Activated effector memory CD4-positive, alpha-beta T cell treated with anti-CD3 and anti-CD28 coated beads, Interleukin-2, amount 50 U/mL, for 16 hours (primary cell): ENCODE measurements around the gene APLNR.
A peak's percentile ranks its signal among the peaks of the same experiment; 100 is the strongest.

Experiments
- DNase-seq: peaks from one replicate; pipeline ENCODE4 v3.0.0-alpha.2; 2020

The APLNR gene

DNA sequence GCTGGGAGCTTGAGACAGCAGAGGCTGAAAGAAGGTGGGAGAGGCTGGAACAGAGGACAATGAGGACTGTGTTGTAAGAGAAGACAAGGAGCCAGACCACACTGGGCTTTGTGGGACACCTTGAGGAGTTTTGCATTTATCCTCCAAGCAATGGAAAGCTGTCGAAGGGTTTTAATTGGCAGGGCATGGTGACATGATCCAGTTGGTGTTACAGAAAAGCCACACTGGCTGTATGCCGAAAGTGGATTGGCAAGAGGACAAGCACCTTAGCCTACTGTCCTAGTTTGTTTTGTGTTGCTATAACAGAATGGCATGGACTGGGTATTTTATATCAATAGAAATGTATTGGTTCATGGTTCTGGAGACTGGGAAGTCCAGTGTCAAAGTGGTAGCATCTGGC is 14.0 kb upstream of the APLNR start:
- DNase-seq = no peak

DNA sequence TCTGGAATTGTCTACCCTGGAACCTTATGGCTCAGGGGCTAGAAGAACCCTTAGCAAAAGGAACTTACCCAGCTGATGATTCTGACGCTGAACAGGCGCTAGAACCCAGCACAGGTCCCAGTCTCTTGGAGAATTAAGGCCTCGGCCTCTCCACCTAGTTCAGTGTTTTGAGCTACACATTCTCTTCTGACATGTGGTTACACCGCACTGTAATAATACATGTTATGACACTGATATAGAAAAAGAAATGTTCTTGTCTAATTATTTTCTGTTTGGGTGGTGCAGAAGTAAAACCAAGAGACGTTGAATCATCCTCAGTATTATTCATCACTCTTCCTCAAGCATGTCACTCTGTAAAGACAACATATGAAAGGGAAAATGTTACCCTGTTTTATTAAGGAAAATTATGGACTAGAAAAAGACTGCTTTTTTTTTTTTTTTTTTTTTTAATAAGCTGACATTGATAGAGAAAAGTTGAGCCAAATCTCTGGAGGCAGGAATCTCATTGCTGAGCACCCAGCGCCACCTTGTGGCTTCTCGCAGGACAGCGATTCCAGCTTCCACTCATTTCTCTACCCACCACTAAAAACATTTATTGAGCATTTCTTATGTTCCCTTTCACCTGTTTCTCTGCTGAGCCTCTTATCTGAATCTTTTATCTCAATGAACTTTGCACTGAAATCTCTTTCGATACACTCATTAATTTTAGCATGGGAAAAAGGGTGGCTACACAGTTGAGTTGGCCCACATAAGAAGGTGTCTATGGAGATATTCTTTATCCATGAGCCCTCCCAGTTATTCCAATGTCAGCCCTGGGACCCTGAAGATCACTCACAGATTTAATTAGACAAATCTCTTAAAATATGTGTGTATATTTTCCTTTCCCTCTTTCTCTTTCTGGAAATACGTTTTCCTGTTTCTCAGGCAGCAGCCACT is 12.6 kb upstream of the APLNR start:
- DNase-seq = peak; percentile 74

DNA sequence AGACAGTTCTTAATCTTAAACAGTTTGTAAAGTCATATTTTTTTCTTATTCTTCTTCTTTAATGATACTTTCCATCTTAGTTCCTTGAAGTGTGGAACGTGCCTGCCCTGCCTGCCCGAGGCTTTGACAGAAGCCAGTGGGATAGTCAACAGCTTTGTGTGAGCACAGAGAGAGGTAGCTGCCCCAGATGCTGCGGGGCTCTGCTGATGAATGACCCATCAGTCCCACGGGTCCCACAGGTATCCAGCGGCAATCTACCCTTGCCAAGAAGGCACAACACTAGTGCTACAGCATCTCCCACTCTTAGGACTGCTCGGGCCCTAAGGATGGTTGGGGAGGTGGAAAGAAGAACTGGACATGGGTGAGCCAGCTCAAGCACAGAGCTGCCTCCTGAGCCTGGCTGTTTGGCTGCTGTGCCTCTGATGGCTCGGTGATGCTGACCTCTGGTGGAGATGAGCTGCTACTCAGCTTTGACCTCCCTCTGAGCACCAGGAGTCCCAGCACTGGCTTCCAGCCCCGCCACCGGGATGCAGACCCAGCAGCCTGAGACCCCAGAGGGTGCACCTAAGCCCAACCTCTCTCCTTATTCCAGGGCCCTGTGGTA is 11.8 kb upstream of the APLNR start:
- no peak for DNase-seq

DNA sequence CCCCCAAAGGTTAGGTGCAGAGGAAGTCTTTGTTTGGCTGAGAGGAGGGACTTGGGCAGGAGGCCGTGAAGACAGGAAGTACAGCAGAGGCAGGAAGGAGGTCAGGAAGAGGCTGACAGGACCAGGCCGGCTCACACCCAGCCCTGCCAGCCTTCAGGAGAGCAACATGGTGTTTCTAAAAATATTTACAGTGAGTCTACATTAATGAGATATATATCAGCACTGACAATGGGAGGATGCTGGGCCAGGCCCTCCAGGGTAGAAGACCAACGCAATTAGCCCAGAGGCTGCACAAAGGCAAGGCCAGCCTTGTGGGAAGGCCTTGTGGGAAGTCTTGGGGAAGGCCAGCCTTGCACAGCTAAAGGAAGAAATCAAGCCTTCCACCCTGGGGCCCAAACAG is 7.9 kb upstream of the APLNR start:
- no peak for DNase-seq

DNA sequence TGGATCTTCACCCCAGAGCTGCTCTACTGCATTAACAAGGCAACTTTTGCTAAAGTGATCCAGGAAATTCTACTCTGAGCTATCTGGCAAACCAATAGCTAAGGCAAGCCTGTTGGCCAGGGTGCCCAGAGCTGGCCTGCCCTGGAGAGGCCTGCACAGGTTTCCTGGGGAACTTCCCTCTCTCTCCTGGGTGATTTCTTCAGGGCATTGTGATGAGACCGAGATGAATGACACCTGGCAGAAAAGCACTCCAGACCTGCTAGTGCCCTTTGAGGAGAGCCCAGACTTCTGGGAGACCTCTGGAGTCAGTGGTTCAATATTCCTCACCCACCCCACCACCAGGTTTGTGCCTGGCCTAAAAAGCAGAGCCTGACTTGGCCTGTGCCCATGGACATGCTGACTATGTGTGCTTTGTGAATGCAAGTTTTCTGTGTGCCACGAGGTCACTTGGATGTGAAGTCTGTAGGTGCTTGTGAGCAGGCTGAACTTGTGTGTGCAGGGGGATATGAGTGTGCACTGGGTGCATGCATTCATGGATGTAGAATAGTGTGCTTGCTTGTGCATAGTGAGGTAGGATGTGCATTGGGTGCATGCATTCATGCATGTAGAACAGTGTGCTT is 4.4 kb upstream of the APLNR start:
- no peak for DNase-seq

DNA sequence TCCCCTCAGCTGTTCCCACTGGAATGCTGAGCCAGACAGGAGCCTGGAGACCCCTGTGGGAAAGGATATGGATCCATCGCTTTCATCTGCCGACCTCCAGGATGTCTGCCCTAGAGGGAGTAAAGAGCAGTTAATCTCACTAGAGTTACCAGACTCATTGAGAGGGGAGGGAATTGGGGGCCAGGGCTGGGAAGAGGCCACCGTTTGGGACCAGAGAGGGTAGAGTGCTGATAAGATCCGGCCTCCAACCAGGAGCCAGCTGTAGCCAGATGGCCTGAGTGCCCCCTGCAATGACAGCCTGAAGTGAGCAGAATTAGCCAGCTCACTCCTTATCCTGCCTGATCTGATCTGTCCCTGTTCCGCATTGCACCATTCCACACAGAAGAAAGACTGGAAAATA is 3.7 kb upstream of the APLNR start:
- DNase-seq = no peak

DNA sequence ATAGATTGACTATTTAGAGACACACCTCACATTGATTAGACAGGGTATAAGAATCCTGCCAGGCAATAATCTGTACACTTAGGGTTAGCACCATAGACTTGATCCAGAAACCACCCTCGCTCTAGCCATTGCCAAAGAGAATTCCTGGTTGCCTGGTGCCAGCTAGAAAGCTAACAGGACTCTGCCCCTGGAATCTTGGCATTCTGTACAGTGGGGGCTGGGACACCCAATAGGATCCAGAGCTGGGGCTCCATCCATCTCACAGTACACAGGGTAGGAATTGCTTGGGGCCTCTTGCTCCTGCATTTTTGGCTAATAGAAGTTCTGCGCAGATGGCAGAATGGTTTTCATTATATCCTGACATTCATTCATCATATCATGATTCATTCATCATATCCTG is 3.0 kb upstream of the APLNR start:
- no peak for DNase-seq

DNA sequence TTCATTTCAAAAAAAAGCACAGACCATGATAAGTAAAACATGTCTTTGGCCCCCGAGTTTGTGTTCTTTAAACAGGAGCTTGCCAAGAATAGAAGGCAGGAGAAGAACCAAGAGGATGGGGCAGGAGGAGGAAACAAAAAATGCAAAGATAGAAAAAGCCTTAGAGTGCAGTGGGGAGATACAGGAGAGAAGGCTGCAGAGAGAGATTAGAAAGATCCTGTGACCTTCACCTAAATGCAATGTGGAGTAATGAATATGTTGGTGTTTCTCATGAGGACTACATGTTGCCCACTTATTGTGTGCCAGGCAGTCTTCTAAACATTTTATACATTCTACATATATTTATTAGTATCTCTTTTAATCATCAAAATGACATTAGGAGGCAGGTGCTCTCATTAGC is 2.3 kb upstream of the APLNR start:
- DNase-seq = no peak

DNA sequence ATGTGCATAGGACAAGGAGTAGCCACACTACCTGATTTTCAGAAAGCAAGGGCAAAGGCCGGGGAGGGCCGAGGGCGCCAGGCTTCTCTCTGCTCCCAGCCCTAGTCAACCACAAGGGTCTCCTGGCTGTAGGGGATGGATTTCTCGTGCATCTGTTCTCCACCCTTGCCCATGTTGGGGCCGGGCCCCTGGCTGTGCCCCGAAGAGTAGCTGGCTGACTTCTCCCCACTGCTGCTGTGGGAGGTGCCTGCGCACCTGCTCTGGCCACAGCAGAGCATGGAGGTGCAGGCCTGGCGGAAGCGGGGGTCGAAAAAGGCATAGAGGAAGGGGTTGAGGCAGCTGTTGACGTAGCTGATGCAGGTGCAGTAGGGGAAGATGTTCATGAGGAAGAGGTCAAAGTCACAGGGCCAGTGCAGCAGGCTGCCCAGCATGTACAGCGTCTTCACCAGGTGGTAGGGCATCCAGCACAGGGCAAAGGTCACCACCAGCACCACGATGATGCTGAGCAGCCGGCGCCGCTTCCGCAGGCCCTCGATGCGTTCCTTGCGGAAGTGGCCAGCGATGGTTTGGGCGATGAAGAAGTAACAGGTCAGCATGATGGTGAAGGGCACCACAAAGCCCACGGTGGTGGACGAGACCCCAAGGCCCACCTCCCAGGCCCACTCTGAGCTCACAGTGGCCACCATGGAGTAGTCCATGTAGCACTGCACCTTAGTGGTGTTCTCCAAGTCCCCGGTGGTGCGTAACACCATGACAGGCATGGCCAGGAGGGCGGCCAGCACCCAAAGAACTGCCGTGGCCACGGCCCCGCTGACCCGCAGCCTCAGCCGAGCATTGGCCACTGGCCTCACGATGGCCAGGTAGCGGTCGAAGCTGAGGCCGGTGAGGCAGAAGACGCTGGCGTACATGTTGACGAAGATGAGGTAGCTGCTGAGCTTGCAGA is 1.0 kb downstream of the APLNR start:
- DNase-seq = no peak

DNA sequence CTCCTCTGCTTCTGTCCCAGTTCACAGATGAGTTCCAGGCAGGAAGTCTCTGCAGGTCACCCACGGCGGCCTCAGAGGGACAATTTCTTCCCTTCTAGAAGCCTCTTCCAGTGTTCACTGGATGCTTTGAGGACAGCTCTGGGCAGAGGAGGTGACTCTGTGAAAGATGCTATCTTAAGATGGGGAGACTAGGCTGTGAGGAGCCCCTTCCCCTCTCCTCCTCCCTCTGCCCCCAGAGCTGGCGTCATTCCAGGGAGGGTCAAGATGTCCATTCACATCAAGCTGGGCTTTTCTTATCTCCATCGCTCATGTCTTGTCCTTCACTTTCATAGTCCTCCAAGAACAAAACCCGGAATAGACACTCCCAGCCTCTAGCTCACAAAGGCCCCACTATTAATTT is 3.3 kb downstream of the APLNR start:
- no peak for DNase-seq

DNA sequence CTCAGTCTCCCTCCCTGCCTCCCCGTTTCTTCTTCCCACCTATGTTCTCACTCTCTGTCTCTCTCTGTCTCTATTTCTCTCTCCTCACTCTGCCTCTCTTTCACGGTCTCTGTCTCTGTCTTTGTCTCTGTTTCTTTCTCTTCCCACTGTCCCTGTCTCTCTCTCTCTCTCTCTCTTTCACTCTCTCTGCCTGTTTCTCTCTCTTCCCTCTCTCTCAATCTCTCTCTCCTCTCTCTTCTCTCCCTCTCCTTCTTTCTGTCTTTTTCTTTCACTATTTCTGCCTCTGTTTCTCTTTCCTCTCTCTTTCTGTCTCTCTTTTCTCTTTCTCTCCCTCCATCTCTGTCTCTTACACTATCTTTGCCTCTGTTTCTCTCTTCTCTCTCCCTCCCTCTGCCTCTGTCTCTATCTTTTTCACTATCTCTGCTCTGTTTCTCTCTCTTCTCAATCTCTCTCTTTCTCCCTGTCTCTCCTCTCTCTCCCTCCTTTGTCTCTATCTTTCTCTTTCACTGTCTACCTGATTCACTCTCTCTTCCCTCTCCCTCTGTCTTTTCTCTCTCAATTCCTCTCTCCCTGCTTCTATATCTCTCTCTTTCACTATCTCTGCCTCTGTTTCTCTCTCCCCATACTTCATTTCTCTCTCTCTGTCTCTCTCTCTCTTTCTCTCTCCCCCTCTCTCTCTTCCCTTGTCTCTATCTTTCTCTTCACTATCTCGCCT is 5.4 kb downstream of the APLNR start:
- no peak for DNase-seq

DNA sequence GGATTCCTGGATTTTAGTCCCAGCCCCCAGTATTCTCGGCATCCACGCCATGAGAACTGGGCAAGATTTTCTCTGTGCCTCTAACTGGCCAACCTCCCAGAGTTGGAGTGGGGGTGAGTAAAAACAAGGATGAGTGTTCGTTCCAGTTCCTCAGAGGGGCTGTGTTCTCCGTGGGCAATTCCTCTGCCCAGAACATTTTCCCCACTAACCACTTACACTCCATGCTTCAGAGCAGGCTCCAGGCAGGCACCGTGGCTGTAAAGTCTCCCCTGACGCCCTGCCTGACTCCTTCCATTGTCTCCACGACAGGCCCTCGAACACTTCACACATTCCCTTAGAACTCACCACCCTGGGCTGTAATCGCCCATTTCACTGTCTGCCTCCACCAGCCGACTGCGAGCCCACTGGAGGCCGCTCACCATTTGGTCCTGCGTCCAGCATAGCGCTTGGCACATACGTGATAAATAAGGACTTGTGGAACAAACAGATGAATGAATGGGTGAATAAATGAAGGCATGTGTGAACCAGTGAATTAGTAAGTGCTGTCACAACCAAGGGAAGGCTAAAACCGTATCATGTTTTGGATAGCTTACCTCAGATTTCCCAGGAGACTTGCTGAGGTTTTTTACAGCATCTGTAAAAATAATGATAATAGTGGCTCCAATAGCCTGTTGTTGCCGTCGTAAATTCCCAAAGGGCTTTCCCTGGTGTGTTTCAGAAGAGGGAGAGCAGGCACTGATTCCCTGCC is 6.1 kb downstream of the APLNR start:
- no peak for DNase-seq

DNA sequence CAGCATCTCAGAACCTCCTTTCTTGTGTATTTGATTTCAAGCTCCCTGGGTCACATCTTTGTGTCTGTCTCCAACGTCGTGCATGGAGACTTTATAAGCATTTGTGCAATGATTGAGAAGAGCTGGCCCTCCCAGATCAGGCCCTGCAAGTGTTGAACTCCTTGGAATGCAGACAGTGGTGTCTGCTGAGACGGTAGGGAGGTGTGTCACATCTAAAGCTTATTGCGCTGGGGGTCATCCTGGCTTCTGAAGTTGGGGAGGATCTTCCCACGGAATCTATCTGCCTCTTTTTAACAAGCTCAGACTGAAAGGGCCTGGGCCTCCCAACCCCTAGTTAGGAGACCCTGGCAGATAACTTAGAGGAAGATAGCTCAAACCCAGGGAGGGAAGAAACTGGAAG is 6.7 kb downstream of the APLNR start:
- no peak for DNase-seq

DNA sequence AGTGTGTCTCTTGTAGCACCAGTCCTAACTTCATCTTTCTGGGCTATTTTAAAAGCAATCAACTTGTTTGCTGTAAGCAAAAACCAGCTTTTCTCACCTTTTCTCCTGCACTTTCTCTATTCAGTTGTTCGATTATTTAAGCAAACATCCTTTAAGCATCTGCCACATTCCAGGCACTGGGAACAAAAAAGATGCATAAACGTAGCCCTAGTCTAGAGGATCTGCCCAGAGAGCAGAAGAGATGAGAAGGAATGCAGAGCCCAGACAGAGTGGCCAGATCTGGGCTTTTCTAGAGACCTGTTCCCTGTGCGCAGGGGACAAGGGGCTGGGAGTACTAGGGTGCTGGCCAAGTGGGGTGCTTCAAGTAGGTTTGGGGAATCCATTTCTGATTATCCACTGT is 8.4 kb downstream of the APLNR start:
- DNase-seq = no peak

DNA sequence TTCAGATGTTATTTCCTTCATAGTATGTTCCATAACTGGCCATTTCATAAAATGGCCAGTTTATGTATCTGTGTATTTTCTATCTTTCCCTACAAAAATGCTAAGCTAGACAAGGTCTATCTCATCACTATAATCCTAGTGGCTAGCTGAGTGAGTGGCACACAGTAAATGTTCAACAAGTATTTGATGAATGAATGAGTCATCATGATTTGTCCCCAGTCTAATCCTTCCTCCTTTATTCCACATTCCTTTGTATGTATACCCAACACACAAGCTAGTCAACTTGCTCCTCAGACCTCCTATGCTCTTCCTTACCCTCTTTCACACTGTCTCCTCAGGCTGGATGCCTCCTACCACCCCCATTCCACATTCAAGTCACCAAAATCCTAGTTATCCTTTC is 12.5 kb downstream of the APLNR start:
- DNase-seq = no peak

DNA sequence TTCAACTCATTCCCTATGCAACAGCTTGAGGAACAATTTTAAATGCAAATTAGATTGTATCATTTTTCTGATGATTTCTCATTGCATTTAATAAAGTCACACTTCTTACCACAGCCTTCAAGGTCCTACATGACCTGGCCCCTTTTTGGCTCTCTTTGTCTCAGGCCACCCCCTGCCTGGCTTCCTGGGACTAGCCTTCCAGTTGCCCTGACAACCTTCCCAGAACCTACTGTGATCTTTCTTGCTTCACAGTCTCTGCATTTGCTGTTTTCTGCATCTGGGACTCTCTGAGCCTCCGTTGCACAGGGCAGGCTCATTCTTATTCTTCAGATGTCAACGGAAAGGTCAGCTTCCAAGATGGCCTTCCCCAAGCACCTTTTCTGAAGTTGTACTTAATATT is 12.9 kb downstream of the APLNR start:
- no peak for DNase-seq

DNA sequence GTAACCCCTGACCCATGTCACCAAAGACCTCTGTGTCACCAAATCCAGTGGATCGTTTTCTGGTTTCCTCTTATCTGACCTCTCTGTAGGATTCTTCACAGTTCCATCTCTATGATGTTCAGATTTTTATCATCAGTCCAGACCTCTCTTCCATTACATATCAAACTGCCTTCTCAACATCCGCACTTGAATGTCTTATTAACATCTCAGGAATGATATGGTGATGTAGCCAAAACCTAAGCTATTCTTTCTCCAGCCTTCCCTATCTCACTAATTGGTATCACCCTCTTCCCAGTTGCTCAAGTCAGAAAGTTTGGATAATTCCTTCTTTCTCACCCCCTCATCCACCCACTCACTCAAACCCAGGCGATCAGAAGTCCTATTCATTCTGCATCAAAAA is 13.4 kb downstream of the APLNR start:
- DNase-seq = no peak

DNA sequence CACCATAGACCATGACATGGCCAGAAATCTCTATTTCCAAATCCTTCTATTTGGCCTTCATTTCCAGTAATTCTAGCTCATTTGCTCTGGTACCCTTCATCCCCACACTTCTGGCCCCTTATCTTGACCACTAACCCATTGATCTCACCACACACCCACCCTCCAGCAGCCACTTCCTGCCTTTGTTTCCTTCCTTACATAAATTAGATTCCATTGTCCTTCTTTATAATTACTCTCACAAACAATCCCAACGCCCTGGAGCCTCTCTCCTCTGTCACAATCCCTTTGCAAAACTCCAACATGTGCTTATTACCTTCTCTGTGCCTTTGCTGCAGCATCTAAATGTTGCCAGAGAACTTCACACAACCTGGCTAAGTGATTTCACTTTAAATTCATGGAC is 14.8 kb downstream of the APLNR start:
- no peak for DNase-seq

DNA sequence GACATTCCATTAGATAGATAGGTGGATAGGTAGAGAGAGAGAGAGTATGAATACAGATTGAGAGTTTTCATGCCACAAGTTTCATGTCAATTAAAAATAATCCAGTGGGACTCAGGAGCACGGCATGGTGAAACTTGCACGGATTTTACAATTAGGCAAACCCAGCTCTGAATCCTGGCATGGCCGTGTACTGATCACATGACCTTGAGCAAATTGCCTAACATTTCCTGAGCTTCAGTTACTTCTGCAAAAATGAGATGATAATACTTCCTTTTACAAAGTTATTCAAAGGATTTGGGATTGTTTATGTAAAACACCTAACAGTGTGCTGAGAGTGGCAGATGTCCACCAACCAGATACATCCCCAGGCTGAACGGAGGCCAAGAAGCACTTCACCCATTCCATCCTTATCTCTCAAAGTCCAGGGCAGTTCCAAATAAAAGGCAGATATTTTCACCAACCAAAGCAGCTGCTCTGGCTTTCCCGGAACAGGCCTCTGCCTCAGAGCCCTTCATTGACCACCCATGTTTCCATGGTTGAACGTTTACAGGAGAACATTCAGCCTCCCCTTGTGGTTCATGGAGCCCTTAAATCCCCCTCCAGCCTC is 17.9 kb downstream of the APLNR start:
- DNase-seq = no peak

DNA sequence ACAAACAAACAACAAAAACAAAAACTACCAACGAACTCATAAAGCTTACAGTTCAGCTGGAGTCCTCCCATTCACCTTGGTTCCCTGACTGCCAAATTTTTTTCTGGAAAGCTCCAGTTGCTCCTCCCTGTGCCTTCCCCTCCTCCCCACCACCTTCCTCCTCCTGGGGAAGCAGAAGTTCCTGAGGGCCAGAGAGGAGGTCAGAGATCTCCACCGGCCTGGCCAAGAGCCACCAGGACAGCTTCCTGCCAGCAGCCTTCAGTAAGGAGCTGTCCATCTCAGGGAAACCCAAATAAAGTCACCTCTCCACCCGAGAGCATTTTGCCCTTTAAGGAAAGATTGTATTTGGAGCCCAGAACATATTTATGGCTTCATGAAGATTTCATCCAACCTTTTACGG is 20.0 kb downstream of the APLNR start:
- DNase-seq = no peak

DNA sequence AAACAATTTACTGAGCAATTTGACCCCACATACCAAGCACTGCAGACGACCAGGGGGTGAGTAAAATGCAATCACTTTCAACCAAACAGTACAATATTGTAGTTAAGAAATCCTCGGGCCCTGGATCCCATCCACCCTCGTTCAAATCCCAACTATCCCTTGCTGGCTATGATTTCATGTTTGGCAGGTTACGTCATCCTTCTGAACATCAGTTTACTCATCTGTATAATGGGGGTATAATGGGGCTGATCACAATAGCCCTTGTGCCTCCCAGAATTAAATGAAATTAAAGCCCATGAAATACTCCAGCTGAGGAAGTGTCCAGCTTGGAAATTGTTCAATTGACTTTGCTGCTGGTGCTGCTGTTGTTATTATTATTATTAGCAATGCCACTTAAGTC is 20.6 kb downstream of the APLNR start:
- DNase-seq = no peak
